ENCODE data around the gene RAVER2. TPM values are rescaled to one million over a fixed set of nuclear protein-coding genes. Genes with fewer than 3 reads are reported as not detected.

Gene RAVER2
- total RNA-seq, 2 experiments from 2014 or later = 0.08 TPM; not detected in 1

GRCh38 chr1:64854674-64855073 lies 109.8 kb downstream of the RAVER2 start:
- Histone ChIP-seq H3K36me3 (ENCODE audit: insufficient read depth, low read length) (peaks cover 92% of the 10 kb centered on the region), H3K9me3 (ENCODE audit: low read length) (no peaks in the 10 kb centered on the region), H3K9me2 (ENCODE audit: insufficient read depth, low read length) (no peaks in the 10 kb centered on the region), H3K4me1 (ENCODE audit: insufficient read depth, low read length, poor library complexity, severe bottlenecking) (no peaks in the 10 kb centered on the region), H3K4me3 (ENCODE audit: low read depth, low read length, poor library complexity, severe bottlenecking) (no peak overlapping the region), H3K27ac (ENCODE audit: low read depth, low read length, poor library complexity, severe bottlenecking) (no peak overlapping the region), H2AFZ (ENCODE audit: low read length) (no peak overlapping the region), H3K79me2 (ENCODE audit: insufficient read depth, low read depth, low read length) (no peaks in the 10 kb centered on the region), H4K20me1 (ENCODE audit: insufficient read depth, low read length) (no peaks in the 10 kb centered on the region), H3K4me2 (ENCODE audit: low read length) (no peak overlapping the region)
- DNase-seq (ENCODE audit: low spot score) = no peak
- intact Hi-C loops (cut with micrococcal nuclease; ENCODE audit: unreplicated experiment) = no loop called here
- TF ChIP-seq CTCF (conservative IDR thresholded peaks at IDR 0.05; ENCODE audit: low read length) = no peak
- no peak for TF ChIP-seq EZH2phosphoT487 (IDR thresholded peaks at IDR 0.05; ENCODE audit: borderline replicate concordance, low read depth, low read length)
- ChIA-PET POLR2A (no interaction called here), CTCF (ENCODE audit: unreplicated experiment) (no interaction called here)
- no TSS peak for BruUV-seq (replicated peaks)

- H3K4me3 ChIP-seq (ENCODE audit: low read depth, low read length, poor library complexity, severe bottlenecking) = no peak overlapping the region
- DNase-seq (ENCODE audit: low spot score) = no peak
- H3K27ac ChIP-seq (ENCODE audit: low read depth, low read length, poor library complexity, severe bottlenecking) = no peak overlapping the region
- no TSS peak for BruUV-seq (replicated peaks)
- no peaks in the 10 kb centered on the region for H3K9me2 ChIP-seq (ENCODE audit: insufficient read depth, low read length)
- H4K20me1 ChIP-seq (ENCODE audit: insufficient read depth, low read length) = no peaks in the 10 kb centered on the region
- TF ChIP-seq EZH2phosphoT487 (IDR thresholded peaks at IDR 0.05; ENCODE audit: borderline replicate concordance, low read depth, low read length) = no peak
- no peak for TF ChIP-seq CTCF (conservative IDR thresholded peaks at IDR 0.05; ENCODE audit: low read length)
- ChIA-PET CTCF (ENCODE audit: unreplicated experiment) (no interaction called here), POLR2A (no interaction called here)
- H3K79me2 ChIP-seq (ENCODE audit: insufficient read depth, low read depth, low read length) = no peaks in the 10 kb centered on the region
- intact Hi-C loops (cut with micrococcal nuclease; ENCODE audit: unreplicated experiment) = no loop called here
- peaks cover 89% of the 10 kb centered on the region for H3K36me3 ChIP-seq (ENCODE audit: insufficient read depth, low read length)
- H2AFZ ChIP-seq (ENCODE audit: low read length) = no peak overlapping the region
- H3K4me2 ChIP-seq (ENCODE audit: low read length) = no peak overlapping the region
- no peaks in the 10 kb centered on the region for H3K9me3 ChIP-seq (ENCODE audit: low read length)
- no peaks in the 10 kb centered on the region for H3K4me1 ChIP-seq (ENCODE audit: insufficient read depth, low read length, poor library complexity, severe bottlenecking)
Measured at GRCh38 chr1:64855557-64855956, 110.7 kb downstream of the RAVER2 start.

- BruUV-seq (replicated peaks) = no TSS peak
- Histone ChIP-seq H3K4me2 (ENCODE audit: low read length) (no peak overlapping the region), H3K9me2 (ENCODE audit: insufficient read depth, low read length) (no peaks in the 10 kb centered on the region), H3K27ac (ENCODE audit: low read depth, low read length, poor library complexity, severe bottlenecking) (no peak overlapping the region), H4K20me1 (ENCODE audit: insufficient read depth, low read length) (no peaks in the 10 kb centered on the region), H3K4me3 (ENCODE audit: low read depth, low read length, poor library complexity, severe bottlenecking) (no peak overlapping the region), H3K36me3 (ENCODE audit: insufficient read depth, low read length) (peaks cover 85% of the 10 kb centered on the region), H3K4me1 (ENCODE audit: insufficient read depth, low read length, poor library complexity, severe bottlenecking) (peaks cover 9% of the 10 kb centered on the region), H2AFZ (ENCODE audit: low read length) (no peak overlapping the region), H3K79me2 (ENCODE audit: insufficient read depth, low read depth, low read length) (no peaks in the 10 kb centered on the region), H3K9me3 (ENCODE audit: low read length) (no peaks in the 10 kb centered on the region)
- ChIA-PET POLR2A (no interaction called here), CTCF (ENCODE audit: unreplicated experiment) (interaction anchor here (0.5 kb wide), 1 partner anchor 29 kb away, joined by 4 read pairs; no protein-coding TSS in a partner anchor)
- intact Hi-C loops (cut with micrococcal nuclease; ENCODE audit: unreplicated experiment) = no loop called here
- peak; percentile 52 for DNase-seq (ENCODE audit: low spot score)
- TF ChIP-seq EZH2phosphoT487 (IDR thresholded peaks at IDR 0.05; ENCODE audit: borderline replicate concordance, low read depth, low read length) (no peak), CTCF (conservative IDR thresholded peaks at IDR 0.05; ENCODE audit: low read length) (no peak)
Measured at GRCh38 chr1:64856553-64856952, 111.7 kb downstream of the RAVER2 start.
